HG03064 (cell line): ENCODE results near the gene ZBTB7A.

Source experiments
- ATAC-seq: cut with Tn5 transposase; IDR thresholded peaks from one replicate; pipeline ENCODE4 v1.9.1; 2021; ENCODE audit warnings: low read depth; ENCODE audit not compliant: unreplicated experiment

Gene ZBTB7A

DNA sequence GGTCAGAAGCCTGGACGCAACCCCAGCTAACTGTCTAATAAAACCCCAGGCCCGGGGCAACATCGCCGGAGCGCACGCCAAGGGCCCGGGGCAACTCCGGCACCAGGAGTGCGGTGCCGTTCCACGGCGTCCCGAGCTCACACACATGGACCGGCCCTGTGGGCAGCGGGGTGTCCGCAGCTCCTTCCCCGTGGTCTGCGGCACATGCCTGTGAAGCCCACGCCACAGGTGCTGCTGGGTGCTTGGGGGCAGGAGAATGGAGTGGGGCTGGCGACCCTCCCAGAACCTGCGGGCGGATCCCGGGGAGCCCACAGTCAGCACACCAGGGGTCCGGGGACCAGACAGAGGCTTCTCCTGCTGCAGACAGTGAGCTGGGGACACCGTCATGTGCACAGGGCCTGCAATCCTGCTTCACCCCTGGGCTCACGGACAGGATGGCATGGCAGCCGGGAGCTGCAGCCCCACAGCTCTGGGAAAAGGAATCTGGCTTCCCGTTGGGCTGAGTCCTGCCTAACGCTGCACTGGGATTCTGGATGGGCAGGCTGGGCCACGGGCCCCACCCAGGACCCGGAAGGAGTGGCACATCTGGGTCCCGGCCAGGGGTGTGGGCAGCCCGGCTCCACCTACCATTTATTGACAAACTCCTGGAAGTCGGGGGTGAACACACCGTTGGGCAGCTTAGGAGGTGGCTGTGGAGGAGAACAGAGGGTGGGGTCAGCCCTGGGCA, 28.2 kb upstream of the ZBTB7A start:
- ATAC-seq = no peak

DNA sequence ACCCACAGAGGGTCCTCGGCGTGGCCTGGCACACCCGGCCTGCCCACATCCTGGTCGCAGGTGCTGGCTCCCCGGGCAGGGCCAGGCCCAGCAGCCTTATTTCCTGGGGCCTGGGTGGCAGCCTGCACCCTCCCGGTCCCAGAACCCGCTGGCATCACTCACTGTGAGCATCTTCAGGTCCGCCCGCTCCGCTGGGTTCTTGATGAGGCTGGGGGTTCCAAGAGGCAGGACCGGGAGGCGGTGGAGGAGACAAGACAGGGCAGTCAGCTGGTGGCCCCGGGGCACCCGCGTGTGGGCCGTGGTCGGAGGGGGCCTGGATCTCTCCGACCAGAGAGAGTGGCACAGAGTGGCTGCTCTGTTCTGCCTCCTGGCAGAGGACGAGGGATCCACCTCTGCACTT, 27.6 kb upstream of the ZBTB7A start:
- no peak for ATAC-seq

DNA sequence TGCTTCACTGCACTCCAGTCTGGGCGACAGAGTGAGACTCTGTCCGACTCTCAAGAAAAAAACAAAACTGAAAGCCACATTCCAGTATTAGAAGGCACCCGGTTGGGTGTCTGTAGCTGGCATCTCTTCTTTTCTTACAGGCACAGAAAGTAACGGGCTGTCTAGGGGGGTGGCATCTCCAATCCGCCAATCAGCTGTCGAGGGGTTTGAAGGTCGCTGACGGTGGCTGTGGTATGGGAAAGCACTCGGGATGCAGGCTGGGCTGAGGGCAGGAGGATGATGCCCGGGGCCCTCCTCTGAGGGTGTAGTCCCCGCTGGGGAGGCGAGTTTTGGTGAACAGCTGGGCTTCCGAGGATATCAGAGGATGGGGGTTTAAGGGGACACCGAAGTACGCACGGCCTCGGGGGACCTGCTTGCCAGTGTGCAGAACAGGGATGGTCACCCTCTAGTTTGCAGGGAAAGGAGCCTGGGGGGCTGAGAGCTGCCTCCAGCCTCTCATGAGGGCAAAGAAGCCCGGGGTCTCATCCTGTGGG, 27.0 kb upstream of the ZBTB7A start:
- ATAC-seq = no peak

DNA sequence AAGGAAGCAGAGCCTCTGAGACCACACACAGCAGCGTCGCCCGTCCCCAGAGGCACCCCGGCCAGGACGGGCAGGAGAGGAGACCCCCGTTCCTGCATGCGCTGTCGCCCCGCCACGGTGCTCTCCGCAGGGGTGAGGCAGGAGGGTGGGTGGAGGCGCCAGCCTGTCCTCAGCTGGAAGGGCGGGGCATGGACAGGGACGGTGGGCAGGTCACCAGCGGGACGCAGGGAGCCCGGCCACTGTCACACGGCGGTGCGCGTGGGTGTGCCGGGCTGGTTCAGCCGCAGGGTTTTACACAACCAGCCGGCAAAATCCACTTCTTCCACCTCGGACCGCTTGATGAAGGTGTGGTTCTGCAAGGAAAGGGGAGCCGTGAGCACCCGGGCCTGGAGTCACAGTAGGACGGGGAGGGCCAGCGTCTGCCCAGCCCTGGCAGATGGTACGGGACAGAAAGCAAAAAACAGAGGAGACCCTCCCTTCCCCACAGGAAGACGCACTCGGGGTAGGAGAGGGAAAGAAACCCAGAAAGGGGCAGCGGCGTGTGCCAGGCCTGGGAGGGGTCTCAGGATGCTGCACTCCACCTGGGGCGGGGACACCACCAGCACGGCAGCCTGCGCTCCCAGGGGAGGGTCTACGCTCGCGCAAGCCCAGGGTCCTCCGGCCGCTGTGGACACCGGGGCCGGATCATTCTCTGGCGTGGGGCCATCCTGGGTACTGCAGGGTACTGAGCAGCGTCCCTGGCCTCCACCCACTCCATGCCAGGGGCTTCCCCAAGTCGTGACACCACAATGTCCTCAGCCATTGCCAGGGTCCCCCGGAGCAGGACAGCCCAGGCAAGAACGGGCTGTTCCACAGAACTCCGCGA, 23.9 kb upstream of the ZBTB7A start:
- no peak for ATAC-seq

DNA sequence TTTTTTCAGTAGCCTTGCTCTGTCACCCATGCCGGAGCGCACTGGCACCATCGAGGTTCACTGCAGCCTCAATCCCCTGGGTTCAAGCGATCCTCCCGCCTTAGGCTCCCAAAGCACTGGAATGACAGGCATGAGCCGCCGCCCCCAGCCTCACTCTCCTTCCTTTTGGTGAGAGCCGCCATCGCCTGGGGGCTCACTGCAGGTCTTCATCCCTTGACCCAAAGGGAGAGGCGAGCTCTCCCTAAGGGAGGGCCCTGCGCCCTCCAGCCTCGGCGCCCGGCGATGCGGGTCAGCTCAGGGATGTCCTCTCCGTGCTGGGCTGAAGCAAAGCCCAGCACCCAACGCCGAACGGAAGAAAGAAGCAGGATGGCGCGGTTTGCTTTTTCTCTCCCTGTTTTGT, 23.2 kb upstream of the ZBTB7A start:
- no peak for ATAC-seq

DNA sequence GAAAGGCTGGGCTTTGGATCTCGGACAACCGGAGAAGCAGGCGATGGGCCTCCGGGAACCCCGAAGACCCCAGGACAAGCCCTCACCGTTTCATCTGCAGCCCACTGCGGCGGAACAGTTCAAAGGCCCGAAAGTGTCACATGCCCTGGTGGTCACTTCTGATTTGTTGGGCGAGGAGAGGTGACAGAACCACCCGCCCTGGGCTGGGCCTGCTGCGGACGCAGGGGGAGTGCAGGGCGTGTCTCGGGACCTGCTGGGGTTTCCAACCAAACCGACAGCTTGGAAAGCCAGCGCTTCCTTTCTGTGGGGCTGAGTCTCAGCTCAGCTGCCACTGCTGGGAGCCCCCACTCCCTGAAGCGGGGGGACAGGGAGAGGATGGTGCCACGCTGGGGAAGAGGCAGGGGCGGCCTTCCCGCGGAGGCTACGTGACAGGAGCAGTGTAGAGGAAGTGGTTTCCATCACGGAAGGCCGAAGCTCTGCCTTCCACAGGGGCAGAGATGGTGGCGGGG, 22.8 kb upstream of the ZBTB7A start:
- no peak for ATAC-seq

DNA sequence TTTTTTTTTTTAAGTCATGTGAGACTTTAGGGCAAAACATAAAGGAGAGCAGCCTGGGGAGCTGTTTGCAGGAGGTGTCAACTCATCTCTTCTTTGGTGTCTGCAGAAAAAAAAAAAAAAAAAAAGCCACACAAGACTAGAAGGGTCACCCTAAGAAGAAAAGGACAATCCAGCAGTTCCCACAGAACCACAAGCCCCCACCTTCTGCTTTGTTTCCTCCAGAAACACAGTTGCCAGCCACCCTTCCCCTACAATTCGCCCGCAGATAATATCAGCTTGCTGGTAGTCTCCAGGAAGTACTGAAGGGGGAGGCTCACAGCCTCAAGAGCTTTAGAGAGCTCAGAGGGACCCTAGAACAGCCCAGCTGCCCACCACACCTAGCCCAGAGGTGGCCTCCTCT, 22.3 kb upstream of the ZBTB7A start:
- no peak for ATAC-seq

DNA sequence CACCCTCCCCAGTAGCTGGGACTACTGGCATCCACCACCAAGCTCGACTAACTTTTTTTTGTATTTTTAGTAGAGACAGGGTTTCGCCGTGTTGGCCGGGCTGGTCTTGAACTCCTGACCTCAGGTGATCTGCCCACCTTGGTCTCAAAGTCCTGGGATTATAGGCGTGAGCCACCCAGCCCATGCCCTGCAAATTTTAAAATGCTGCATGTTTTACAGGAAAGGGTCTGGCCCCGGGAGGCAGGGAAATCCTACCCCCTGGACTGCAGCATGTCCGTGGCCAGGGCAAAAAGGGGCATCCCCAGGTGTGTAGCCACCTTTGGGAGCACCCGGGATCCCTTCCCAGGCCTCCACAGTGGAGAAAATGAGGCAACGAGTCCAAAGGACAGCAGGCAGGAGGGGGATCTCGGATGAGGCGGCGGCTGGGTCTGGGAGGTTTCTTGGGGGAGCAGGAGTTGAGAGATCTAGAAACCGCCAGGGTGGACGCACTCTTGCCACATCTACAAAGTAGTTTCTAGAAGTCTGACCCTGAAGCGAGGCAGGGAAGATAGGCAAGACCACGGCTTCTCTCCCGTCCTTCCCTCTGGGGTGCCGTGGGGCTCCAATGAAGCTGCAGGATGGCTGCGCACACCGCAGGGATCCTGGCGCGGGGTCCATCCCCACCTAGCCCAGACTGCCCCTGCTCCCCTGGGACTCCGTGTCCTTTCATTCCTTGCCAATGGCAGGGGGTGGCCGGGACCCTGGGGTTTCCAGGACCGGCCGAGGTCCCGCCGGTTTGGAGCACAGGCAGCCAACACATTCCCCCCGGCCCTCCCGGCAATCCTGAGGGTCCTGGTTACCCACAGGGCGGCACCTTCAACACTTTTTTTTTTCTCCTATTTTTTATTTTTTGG, 21.3 kb upstream of the ZBTB7A start:
- ATAC-seq = no peak

DNA sequence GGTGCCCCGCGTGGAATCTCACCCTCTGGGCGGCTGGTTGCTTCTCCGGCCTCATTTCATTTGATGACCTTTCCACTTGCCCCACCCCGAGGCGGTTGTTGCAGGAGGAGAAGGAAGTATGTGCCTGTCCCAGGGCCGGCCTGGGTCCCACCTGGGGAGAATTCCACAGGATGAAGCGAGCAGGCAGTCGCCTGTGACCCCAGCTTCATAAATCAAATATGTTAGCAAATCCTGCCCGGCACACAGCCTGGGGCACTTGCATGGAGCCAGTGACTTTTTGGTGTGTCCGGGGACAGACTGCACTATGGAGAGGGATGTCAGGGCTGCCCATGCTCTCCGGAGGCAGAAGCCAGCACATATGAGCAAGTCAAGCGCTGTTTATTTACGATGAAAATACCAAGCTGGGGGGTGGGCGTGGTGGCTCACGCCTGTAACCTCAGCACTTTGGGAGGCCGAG, 19.7 kb upstream of the ZBTB7A start:
- no peak for ATAC-seq

DNA sequence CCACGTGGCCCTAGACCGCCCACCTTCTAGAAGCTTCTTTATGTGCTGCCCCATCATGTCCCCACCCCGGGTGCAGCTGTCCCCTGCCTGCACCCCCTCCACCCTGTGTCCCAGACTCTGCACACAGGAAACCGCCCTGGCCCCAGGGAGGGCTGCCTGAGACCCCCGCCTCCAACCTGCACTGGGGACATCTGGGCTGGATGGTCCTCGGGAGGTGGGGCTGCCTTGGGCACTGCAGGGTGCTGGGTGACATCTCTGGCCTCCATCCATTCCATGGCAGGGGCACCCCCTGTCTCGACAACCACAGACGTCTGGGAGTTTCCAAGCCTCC, 17.8 kb upstream of the ZBTB7A start:
- ATAC-seq = no peak

DNA sequence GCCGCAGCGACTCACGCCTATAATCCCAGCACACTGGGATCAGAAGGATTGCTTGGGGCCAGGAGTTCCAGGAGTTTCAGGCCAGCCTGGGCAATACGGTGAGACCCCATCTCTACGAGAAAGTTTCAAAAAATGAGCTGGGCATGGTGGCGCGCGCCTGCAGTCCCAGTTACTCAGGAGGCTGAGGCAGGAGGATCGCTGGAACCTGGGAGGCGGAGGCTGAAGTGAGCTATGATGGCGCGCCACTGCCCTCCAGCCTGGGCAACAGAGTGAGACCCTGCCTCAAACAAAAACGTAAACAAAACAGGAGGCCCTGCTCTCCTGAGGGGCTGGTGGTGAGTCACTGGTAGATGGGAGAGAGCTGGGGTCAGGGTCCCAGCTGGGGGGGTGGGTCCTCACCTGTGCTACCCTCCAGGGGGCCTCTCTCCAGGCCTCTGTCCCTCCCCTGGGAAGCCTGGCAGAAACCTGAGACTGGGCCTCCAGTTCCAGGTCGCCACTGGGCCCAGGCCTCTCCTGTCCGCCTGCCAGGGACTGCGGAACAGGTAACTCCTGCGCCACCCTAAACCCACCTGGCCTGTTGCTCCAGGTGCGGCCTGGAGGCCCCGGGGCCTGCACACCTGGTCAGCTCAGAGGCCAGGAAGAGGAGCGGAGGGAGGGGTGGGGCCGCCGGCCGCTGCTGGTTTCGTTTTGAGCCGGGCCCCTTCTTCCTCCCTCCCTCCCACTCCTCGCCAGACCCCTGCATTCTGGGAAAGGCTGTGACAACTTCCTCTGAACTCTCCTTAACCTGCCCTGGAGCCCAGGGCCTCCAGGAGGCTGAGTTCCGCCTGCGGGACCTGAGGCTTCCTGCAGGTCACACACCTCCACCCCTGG, 17.2 kb upstream of the ZBTB7A start:
- no peak for ATAC-seq

DNA sequence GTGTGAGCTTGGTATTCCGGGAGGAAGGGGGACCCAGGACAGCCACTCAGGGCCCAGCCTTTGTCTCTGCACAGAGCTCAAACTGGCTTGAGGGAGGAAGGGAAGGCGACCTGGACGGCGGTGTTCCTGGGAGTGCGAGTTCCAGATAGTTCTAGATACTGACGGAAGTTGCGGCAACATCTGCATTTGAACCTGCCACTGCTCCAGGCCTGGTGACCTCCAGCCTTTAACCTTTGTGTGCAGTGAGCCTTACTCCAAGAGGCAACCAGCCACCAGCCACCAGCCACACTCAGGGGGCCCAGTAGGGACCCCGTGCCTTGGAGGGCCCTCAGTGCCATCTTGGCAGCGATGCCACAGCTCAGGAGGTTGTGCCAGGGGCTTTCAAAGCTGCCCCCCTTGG, 15.5 kb upstream of the ZBTB7A start:
- no peak for ATAC-seq

DNA sequence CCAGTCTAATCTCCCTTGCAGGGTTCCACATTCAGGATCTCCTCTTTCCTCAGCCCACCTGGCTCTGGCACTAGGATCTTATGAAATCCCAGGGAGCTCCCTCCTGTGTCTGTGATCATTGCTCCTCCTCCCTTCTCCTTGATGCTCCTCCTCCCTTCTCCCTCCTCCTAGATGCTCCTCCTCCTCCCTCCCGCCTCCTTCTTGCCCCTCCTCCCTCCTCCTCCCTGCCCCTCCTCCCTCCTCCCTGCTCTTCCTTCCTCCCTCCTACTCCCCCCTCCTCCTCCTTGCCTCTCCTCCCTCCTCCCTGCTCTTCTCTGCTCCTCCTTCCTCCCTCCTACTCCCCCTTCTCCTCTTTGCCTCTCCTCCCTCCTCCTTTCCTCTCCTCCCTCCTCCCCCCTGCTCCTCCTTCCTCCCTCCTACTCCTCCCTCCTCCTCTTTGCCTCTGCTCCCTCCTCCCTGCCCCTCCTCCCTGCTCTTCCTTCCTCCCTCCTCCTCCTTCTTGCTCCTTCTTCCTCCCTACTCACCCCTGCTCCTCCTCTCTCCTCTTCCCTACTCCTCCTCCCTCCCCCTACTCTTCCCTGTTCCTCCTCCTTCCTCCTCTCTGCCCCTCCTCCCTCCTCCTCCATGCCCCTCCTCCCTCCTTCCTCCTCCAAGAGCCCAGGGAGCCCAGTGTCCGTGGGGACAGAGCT, 14.9 kb upstream of the ZBTB7A start:
- no peak for ATAC-seq

DNA sequence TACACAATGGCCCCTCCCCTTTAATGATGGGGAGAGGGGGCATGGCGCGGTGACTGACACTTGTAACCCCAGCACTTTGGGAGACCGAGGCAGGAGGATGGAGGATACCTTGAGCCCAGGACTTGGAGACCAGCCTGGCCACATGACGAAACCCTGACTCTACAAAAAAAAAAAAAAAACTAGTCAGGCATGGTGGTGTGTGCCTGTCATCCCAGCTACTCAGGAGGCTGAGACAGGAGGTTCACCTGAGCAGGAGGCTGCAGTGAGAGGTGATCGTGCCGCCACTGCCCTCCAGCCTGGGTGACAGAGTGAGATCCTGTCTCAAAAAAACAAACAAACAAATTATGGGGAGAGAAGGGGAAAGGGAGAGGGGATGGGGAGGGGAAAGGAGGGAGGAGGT, 13.8 kb upstream of the ZBTB7A start:
- ATAC-seq = no peak

DNA sequence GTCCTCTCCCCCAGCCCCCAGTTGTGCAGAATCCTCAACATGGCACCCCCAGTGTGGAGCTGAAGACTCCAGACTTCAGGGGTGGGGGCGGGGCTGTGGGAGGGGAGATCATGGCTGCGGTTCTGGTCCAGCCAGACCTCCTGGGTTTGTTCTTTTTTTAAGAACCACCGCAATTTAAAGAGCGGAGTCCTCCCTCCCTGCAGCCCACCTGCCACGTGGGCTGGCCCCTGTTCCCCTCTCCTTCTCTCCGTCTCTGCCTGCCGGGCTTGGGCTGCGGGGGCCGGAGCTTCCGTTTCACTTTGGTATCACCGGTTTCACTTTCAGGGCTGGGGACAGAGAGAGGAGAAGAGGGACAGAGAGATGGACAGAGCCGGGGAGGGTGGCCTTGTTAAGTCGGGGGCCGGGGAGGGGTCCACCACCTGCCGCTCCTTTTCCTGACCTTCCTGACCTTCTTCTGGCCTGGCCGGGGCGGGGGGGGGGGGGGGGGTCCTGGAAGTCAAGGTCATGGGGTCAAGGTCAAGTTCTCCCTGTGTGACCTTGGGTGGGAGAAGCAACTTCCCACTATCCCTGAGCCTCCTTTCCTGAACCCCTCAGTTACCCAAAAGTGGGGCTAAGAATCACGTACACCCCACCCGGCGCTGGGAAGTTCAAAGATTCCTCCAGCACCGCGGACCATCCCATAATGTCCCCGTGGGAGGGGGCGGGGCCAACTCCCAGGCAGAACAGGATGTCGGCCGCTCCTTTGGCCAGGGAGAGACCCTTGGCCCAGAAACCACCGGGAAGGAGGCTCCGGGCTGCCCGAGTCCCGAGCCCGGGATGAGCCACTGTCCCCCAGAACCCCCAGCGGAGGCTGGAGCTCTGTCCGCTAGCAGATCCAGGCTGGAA, 11.3 kb upstream of the ZBTB7A start:
- no peak for ATAC-seq

DNA sequence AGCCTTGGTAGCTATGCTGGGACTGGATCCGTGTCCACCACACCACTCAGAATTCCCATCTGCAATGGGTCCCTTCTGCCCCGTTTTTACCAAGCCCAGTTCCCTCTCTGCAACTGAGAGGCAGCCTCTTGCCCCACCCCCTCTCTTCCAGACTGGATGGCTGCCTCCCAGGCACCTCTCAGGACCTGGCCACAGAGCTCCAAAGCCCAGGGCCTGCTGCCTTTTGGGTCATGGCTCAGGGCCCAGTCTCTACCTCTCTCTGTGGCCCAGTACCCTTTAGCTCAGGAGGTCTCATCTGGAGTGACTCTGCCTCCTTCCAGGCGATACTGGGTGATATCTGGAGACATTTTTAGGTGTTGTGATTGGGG, 10.3 kb upstream of the ZBTB7A start:
- ATAC-seq = no peak

DNA sequence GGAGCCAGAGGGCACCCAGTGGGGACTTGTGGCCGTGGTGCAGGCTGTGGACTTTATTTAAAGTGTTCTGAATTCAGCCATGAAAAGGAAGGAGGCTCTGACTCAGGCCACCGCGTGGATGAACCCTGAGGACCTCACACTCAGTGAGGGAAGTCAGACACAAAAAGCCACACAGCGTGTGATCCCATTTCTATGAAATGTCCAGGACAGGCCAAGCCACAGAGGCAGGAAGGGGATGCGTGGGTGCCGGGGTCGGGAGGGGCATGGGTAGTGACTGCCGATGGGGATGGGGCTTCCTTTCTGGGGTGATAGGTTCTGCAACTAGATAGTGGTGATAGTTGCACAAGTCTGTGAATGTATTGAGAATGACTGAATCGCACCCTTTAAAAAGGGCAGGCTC, 8.7 kb upstream of the ZBTB7A start:
- no peak for ATAC-seq

DNA sequence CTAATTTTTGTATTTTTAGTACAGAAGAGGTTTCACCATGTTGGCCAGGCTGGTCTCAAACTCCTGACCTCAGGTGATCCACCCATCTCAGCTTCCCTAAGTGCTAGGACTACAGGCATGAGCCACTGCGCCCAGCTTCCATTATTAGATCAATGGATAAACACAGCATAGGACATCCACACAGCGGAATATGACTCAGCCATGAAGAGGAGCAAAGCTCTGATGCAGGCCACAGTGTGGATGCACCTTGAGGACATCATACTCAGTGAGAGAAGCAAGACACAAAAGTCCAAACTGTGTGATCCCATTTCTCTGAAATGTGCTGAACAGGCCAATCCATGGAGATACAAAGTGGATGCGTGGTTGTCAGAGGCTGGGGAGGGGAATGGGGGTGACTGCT, 4.9 kb upstream of the ZBTB7A start:
- ATAC-seq = no peak
